Measurements from ENCODE around the gene ASIC2.

ASIC2 gene

DNA sequence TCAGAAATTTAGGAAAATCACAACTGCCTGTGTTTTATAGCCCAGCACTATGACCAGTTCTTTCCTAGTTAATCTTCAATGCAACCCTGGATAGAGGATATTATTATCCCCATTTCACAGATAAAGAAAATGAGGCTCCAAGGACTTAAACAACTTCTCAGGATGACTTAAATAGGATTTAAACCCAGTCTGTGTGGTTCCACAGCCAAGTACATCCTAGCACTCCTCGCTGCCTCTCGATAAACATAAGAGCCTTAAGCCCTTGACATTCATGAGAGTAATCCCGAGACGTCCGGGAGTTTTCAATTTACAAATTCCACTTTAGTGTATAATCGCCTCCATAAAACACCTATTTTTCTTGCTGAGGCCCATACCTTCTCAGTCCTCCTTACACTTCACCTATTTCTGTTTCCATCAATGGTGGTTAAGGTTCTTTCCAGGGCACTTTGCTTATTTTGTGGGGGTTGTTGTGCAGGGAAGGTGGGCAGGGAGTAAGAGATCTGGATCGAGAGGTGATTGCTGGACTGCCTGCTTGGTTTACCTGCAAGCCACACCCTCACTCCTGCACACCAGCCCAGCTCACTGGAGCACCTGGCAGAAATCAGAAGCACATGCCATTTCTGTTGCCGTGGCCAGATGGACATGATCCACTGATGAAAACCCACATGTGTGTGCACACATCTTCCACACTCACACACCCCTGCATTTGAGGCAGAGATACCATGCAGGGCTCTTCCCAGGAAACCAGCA is 50.5 kb downstream of the ASIC2 start:
- no peak for DNase-seq

DNA sequence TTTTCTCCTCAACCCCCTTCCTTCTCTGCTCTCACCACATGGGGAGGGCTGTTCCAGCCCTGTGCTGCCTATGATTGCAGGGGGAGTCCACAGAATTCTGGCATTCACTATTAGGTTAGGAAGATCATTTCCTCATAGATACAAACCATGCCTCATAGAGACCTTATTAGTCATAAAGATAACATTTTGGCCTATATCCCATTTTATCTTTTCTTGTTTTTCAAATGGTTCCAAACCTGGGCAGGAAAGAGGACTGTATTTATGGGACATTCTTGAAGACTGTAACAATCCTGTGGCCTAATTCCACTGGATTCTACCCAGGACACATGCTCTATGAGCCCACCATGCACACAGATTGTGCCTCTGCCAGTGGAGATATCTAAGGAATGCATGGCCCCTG is 51.7 kb downstream of the ASIC2 start:
- DNase-seq = no peak

DNA sequence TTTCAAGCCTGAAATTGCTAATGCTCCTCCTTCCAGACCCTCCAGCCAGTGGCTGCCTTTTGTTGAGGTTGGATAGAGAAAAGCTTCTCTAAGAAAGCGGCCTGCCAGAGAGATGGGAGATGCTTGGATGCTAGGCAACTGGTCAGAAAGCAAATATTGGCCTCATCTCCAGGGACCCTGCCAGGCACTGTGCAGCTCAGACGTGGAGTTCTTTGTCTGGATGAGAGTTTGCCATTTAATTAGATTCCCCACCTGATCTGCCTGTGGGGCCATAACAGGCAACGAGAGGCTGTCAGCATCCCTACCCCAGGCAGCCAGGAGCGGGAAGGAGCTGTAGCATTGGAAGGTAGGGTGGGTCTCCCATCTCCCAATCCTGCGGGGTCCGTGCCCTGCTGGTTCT is 52.7 kb downstream of the ASIC2 start:
- no peak for DNase-seq

DNA sequence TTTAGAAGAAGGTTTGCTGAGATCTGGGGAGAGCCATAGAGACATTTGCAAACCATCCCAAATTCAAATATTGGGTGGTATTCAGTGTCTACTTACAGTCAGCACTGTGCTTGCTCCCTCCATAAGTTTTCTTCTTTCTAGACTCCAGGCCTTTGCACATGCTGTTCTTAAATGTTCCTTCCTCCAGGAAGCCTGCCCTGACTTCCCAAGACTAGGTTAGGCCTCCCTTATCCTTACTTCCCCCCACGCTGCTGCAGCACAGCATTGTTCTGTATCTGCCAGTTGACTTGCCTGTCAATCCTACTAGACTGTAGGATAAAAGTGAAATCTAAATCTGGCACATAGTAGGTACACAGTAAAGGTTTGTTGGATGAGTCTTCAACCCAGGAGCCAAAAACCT is 53.4 kb downstream of the ASIC2 start:
- no peak for DNase-seq

DNA sequence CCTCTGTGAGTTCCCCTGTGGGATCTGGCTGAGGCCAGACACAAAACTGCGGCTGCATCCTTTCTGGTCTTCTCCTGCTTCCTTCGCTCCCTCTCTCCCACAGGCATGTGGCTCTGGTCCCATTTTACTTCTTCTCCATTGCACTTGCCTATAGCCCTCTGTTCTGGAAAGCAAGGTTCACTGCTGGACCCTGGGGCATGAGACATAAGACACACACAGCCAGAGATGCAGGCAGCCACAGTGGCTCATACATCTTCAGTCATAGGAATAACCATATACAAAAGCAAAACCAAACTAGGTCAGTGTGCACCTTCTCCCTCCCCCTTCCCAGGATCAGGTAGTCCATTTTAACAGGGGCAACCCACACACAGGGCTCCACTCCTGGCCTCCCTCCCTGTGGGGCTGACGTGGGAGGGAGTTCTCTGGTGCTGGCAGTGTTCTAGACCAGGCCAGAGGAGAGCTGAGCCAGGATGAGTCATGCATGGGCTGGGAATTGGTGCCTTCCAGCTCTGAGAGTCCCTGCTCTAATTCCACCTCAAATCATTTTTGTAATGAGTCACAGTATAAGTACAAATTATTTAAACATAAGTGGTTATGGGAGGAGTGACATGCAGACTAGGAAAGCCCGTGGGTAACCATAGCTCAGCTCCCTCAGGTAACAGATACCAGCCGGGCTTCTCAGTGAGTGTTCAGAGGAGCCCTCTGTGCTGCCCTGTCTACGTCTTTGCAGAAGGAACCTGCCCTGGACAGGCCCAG is 58.0 kb downstream of the ASIC2 start:
- DNase-seq = no peak

DNA sequence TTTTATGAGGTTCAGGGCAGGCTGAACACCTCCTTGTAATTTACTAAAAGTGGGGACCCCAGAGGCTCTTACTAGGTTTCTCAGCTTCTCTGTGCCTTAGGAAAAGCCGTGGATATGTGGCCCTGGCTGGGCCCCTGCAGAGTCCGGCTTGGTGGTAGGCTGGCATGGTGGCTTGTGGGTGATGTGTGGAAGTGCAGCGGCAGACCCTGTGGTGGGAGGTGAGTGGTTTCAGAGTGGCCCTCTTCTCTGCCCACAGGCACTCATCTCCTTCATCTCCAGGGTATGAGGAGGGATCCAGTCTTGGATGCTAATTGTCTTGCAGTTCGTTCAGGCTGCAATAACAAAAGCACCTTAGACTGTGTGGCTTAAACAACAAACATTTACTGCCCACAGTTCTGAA is 58.9 kb downstream of the ASIC2 start:
- no peak for DNase-seq

DNA sequence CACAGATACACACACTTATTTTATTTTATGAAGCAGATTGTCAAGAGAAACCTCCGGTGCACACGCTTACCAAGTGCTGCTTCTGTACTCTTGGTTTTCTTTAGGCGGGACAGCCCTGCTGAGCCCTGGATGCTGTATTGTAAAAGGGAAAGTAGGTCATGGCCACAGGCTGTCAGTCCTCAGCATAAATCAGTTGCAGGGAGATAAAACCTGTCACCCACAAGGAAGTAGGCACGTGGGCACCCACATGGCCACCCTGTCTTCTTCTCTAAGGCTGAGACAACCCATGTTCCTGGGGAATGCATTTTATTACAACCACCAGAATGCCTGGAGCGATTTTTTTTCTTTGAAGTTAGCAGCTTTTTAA is 59.3 kb downstream of the ASIC2 start:
- DNase-seq = no peak

DNA sequence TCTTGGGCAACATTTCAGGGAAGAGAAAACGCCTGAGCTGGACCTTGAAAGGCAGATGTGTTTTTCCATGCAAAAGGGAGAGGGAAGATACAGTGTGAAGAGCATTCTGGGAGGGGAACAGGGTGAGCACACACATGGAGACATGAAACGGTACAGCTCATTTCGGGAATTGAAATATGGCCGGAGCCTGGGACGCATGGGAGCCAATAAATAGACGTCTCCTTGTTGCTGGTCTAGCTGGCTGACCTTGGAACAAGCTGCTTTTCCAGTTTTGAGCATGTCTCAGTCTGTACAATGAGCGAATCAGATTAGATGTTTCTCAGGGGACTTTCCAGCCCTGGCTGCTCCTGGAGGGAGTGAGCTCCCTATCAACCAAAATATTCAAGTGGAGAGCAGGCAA is 63.6 kb downstream of the ASIC2 start:
- no peak for DNase-seq

DNA sequence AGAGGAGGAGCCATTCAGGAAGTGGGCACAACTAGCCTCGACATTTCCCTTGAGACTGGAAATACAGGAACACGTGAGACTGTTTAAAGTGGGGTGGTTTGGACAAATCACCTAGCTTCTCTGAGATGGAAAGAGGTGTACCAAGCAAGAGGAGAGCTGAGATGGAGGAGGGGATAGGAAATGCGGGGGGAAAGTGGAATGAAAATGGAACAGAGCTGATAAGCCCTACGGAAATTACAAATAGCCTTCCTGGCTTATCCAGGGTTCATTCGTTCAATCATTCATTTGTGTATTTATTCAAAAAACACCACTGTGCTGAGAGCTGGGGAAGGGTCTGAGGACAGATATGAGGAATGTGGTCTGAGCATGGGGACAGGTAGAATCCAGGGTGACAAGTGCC is 64.1 kb downstream of the ASIC2 start:
- no peak for DNase-seq

DNA sequence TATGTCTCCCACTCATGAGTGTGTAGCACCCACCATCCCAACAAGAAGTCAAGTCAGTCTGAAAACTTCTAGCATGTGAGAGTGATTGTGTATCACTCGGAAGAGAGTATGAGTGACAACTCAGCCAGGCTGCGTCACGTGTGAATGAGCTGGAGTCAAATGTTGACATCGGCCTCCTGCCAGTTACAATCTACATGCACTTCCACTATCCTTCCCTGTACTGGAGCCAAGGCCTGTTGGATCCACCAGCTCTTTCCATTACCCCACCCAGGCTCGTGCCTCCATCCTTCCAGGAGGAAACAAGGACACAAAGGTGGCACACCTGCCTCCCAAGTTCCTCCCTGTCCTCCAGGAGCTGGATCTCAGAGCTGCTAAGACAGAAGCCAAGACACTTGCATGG is 64.5 kb downstream of the ASIC2 start:
- DNase-seq = no peak

DNA sequence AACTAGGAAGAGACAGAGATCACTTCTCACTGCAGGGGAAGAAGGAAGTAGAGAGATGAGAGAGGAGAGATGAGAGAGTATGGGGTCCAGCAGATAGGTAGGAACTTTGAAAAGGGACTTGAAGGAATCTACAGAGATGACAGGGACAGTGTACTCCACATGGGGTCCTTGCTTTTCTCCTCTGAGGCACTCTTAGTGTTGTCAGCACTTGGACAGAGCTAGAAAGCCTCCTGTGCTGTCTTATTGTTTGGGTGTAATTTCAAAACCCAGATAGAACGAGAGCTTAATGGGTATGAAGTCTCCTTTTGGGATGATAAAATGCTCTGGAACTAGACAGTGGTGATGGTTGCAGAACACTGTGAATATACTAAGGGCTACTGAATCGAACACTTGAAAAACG is 65.2 kb downstream of the ASIC2 start:
- DNase-seq = no peak

DNA sequence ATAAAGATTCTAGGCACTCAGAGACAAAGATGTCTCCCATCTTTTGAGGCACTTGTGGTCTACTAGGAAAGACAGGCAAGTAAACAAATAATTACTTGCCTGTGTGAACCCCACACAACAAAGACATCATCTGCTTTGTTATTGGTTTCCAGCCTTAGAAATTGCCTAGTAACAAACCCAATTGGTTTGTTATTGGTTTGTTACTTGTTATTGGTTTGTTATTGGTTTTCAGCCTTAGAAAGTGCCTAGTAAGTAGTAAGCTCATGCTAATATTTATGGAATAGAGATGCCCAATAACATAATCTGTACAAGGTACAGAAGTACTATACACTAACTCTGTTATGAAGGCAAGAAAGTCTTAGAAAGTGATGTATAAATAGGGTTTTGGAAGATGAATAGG is 67.1 kb downstream of the ASIC2 start:
- no peak for DNase-seq

DNA sequence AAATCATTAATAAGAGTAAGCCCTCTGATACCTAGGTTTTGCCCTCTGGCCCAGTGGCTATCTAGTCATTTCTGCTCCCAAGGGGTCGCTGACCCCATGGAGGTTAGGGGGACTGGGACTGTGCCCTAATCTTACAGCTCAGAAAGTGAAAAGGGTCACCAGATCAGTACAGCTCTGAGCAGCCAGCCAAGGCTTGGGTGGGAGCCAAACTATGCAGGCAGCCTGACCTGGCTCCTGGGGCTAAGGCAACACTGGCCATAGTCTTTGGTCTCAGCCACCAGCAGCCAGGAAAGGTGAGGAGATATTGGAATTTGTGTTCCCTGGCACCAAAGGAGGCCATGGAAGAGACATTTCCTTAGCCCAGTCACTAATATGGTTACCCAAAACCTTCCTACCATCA is 67.6 kb downstream of the ASIC2 start:
- no peak for DNase-seq

DNA sequence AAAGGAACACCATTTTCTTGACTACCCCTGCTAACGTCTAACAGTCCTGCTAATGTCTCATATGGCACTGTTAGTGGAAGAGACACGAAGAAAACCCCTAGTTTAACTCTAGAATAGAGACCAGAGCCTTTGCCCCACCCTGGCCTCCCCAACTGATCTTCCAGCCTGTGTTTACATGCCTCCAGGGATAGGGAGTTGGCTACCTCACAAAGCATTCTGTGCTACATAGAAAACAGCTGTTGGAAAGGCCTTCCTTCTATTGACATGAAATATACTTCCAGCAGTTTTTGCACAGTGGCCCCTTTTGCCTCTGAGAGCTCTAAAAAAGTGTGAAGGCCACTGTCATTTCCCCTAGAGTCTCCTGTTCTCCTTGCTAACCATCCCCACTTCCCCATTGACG is 73.1 kb downstream of the ASIC2 start:
- no peak for DNase-seq

DNA sequence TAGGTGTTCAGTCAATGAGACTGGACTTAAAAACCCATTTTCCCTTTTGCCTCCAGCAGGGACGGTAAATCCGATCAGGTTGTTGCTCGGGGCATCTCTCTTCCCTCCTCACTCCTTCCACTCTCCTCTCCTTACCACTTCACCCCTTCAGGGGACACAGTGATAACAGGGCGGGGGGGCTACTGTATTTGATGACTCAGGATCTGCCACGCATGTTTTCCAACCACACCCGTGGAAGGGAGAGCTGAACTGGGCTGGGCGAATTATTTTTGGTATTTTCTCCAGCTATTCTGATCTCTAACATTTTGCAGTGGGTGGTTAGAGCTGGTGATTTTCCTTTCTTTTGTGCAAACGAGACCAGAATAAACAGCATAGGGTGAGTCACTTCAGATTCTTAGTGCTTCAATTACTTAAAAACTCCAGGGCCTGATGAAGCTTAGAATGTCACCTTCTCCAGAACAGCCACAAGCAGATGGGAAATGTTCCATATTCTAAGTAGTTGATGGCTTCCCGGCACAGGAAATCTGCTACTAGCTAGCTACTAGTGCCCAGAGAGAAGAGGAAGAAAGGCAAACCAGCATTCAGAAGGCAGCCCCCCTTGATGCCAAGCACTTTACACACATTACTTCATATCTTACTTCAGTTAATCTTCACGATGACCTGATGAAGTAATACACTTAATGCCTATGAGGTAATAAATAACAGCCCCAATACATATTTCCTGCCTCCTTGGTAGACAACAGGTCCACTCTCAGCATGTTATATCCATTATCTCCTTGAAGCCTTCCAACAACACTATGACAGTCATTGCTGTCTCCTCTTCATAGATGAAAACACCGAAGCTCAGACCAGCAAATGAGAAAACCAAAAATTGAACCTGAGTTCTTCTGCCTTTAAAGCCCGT is 74.1 kb downstream of the ASIC2 start:
- no peak for DNase-seq

DNA sequence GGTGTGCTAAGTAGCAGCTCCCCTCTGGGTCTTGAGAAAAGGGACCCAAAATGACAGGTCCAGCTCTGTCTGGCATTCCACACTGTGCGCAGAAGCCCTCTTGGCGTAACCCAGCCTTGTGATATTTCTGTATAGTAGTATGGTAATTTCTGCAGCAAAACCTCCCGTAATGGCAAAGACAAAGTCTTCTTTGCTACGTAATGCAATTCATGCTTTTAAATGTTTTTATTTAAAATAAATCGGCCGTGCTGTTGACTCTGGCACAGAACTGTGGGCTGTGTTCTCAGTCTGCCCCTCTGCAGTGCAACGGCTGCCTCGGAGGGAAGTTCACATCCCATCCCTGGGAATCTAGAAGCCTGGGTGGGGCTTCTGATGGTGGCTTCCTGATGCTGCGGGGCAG is 75.2 kb downstream of the ASIC2 start:
- no peak for DNase-seq

DNA sequence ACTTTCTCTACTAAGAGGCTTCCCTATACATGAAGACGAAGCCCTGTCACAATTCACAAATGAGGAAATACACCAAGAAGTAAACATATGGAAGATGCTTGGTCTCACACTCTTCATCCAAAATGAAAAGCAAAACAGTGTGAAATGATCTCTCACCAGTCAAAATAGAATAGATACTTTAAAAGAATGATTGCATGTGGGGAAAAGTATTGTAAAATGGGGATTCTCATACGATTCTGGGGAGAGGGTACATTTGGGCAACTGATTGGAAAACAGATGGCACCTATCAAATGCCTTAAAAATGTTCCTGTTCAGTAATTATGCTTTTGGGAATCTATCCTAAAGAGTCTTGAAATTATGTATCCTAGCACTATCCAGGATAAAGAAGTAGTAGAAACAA is 78.1 kb downstream of the ASIC2 start:
- DNase-seq = no peak

DNA sequence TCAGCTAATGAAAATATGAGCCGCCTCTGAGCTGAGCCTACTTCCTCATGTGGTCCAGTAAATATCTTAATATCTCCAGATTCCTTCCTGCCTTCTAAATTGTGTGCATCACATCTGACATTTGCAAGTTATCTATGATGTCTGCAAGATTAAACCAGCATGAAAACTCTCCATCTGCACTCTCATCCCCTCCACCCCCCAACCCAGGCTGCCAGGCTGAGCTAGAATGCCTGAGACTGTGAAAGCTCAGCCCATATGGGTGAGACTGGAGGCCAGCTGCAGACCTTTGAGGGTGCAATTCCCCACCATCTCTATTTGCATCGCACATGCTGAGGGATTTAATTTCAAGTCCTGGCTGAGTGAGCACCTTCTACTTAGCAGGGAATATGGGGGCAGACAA is 82.8 kb downstream of the ASIC2 start:
- no peak for DNase-seq

DNA sequence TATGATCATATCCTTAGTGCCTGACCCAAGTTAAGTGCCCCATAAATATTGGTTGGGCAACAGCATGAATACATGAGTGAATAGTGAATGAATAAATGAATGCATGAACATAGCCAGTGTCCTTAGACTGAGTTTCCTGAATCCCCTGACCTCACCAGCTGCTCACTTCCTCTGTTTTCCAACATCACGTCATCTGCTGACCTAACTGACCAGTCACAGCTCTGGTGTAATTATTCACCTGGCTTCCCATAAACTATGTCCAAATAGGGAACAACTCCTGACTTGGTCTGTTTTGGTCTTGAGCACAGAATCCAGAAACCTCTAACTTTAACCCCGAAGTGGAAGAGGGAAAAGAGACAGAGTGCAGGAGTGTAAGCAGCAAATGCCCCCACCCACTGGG is 83.4 kb downstream of the ASIC2 start:
- DNase-seq = no peak

DNA sequence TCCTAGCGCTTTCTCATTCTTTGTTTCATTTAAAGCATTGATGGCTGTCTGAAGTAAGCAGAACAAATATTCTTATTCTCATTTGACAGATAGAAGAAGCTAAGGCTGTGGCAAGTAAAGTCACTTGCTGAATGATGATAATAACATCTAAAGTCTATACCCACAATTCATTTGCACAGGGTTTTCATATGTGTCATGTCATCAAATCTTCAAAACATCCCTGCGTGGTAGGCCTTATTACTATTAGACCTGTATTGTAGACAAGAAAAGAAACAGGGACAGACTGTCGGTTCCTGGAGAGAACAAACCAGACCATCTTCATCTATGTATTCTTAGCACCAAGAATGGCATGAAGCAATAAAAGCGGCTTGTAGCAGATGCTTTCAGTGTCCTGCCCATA is 85.9 kb downstream of the ASIC2 start:
- DNase-seq = no peak

DNA sequence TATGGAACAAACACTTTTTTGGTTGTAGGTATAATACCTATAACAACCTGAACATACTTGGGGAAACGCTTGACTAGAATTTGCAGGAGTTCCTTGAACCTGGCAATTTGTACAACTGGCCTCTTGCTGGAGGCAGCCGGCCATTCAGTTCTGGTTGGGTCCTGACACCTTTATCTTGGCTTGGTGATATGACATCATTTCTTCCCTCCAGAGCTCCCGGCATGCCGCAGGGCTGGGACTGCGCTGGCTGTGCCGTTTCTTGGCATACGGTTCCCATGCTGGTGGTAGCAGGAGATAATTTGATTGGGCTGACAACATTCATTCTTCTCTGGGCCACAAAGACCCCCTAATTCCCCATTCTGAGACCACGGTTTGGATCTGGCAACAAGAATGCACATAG is 87.5 kb downstream of the ASIC2 start:
- no peak for DNase-seq

DNA sequence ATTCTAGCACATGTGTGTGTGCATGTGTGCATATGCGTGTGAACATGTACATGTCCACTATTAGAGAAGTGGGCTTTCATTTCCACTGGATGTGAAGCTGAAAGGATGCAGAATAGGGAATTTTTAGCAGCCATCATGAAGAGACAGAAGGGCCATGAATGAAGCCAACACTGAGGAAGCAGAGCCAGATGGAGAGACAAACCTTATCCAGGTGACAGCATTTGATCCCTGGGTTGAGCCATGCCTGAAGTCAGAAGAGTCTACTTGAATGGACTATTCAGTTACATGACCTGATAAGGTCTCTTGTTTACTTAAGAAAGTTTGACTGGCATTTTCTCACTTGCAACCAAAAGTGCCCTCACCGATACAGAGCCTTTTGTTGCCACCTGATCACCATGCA is 88.4 kb downstream of the ASIC2 start:
- DNase-seq = no peak

DNA sequence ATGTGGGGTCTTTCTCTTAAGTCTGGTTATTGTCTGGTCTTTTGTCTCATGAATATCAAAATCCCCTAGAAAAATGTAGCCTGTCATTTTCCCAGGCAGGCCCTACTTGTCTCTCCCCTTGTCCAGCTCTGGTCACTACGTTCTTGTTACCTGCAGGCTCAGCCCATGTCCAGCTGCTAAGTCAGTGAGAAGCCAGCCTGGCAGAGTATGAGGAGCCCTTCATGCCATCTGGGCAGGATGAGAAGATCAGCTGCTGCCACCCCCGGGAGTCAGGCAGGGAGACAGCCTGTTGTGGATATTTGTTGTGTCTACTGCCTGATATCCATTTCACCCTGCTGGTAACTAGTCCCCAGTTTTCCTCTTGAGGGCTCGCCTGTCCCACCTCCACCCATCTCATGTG is 88.9 kb downstream of the ASIC2 start:
- DNase-seq = no peak
